Measurements from ENCODE around the gene RUBCNL. TPM values are rescaled to one million over a fixed set of nuclear protein-coding genes. Genes with fewer than 3 reads are reported as not detected.

RUBCNL gene
- total RNA-seq, 1 experiment from 2014 or later: not detected

- TF ChIP-seq REST (IDR thresholded peaks at IDR 0.05; ENCODE audit: insufficient read depth in 1 of 2, low read depth in 2 of 2, low read length in 1 of 2) (no peak), POLR2AphosphoS5 (IDR thresholded peaks at IDR 0.05; ENCODE audit: low read depth, low read length) (no peak), SIN3A (IDR thresholded peaks at IDR 0.05; ENCODE audit: borderline replicate concordance, insufficient read depth, low read depth, low read length) (no peak), TCF7L2 (IDR thresholded peaks at IDR 0.05; ENCODE audit: low read depth, low read length) (no peak), CTCF (IDR thresholded peaks at IDR 0.05) (no peak)
- ChIA-PET POLR2A (no interaction called here), CTCF (no interaction called here)
- BruUV-seq (replicated peaks): no TSS peak
- Histone ChIP-seq H3K27me3 (ENCODE audit: control insufficient read depth, insufficient read depth, low read length) (no peaks in the 10 kb centered on the region), H3K4me3 (ENCODE audit: low read depth in 2 of 2, low read length in 2 of 2) (no peak overlapping the region), H3K36me3 (ENCODE audit: control insufficient read depth, insufficient read depth, low read length) (no peaks in the 10 kb centered on the region), H3K27ac (ENCODE audit: low read length) (no peak overlapping the region), H3K9me3 (ENCODE audit: control insufficient read depth, insufficient read depth, low read depth, low read length) (no peaks in the 10 kb centered on the region), H3K4me1 (ENCODE audit: control insufficient read depth, insufficient read depth, low read length) (no peaks in the 10 kb centered on the region)
- in situ Hi-C loops (cut with HindIII; ENCODE audit: low pct_unique_long_range_greater_than_20kb, low sequenced_read_pairs) (no loop called here), intact Hi-C loops (cut with micrococcal nuclease; ENCODE audit: unreplicated experiment) (no loop called here)
- no peak for DNase-seq (ENCODE audit: low read depth, low spot score)
- no peak for ATAC-seq
Observed at GRCh38 chr13:46314587-46314986, 72.5 kb downstream of the RUBCNL start.

DNA sequence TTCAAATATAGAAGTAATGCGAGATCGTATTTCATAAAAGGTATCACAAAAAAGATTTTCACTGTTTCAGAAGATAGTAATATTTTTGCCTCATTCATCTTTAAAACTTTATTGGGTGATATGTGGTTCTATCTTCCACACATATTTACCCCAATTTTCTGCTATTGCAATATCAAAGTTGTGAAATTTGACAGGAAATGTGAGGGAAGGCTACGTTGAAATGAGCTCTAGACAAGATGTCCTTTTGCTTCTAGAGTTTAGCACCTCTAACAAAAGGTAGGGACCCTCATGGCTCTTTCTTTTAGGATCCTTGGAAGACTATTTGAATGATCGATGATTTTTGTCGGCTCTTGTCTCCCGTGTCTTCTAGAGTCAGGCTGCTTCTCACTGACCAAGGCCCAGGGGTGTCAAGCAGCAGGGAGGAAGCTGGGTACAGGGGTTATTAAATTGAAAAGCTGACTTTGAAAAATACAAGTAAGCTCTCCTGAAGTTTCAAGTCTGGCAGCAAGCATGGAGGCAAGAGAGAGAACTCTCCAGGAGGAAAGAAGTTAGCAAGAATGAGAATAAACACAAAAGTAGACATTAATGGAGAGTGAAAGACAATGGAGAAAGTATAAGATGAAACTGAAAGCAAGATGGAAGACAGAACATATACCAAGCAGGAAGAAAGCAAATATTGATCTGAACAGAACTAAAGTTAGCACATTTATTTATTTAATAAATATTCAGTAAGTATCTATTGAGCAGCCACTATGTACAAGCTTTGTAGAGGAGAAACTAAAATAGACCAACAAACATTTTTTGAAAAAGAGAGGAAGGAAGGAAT, 73.4 kb downstream of the RUBCNL start:
- DNase-seq (ENCODE audit: low read depth, low spot score) (no peak), ATAC-seq (no peak)
- ChIA-PET POLR2A (no interaction called here), CTCF (no interaction called here)
- intact Hi-C loops (cut with micrococcal nuclease; ENCODE audit: unreplicated experiment): no loop called here
- H3K27ac ChIP-seq (ENCODE audit: low read length): no peak overlapping the region
- H3K9me3 ChIP-seq (ENCODE audit: control insufficient read depth, insufficient read depth, low read depth, low read length): no peaks in the 10 kb centered on the region
- BruUV-seq (replicated peaks): no TSS peak
- no peaks in the 10 kb centered on the region for H3K36me3 ChIP-seq (ENCODE audit: control insufficient read depth, insufficient read depth, low read length)
- in situ Hi-C loops (cut with HindIII; ENCODE audit: low pct_unique_long_range_greater_than_20kb, low sequenced_read_pairs): no loop called here
- TF ChIP-seq CTCF (IDR thresholded peaks at IDR 0.05): no peak
- no peak for TF ChIP-seq SIN3A (IDR thresholded peaks at IDR 0.05; ENCODE audit: borderline replicate concordance, insufficient read depth, low read depth, low read length)
- TF ChIP-seq TCF7L2 (IDR thresholded peaks at IDR 0.05; ENCODE audit: low read depth, low read length): no peak
- no peak for TF ChIP-seq POLR2AphosphoS5 (IDR thresholded peaks at IDR 0.05; ENCODE audit: low read depth, low read length)
- H3K4me3 ChIP-seq (ENCODE audit: low read depth in 2 of 2, low read length in 2 of 2): no peak overlapping the region
- H3K27me3 ChIP-seq (ENCODE audit: control insufficient read depth, insufficient read depth, low read length): no peaks in the 10 kb centered on the region
- no peaks in the 10 kb centered on the region for H3K4me1 ChIP-seq (ENCODE audit: control insufficient read depth, insufficient read depth, low read length)

Measured in Panc1 (cell line).